Omental fat pad (tissue), 4 donors: ENCODE results near the gene CCDC146. TPM values are rescaled to one million over a fixed set of nuclear protein-coding genes. Genes with fewer than 3 reads are reported as not detected.
"Not testable (repeated sequence)": the region's sequence is repeated elsewhere in the genome, so short reads cannot be mapped to it uniquely, and the experiment has no call there.

Experiments used
- ATAC-seq: fragments of 150-250 bp; one replicate; pipeline ENCODE4 v1.9.1; 2016; ENCODE audit warnings: mild to moderate bottlenecking, moderate library complexity; ENCODE audit not compliant: low FRiP score
- DNase-seq: peaks from one replicate; pipeline ENCODE4 v3.0.0-alpha.2; 2019; ENCODE audit warnings: low spot score
- total RNA-seq, 4 donors: library from RNA; depleted of rRNA; stranded (reverse); fragments of >200 nt; gene quantifications; one replicate each; pipeline ENCODE4 v1.1.0, GENCODE V29; 2016
- TF ChIP-seq, protein P1 (sequence below), 3 donors: fragments of 450-650 bp; IDR thresholded peaks; one replicate each; pipeline ENCODE4 v1.5.1; 2016 to 2017; ENCODE audit warnings: antibody characterized with exemption in 3 of 3, mild to moderate bottlenecking in 3 of 3, moderate library complexity in 2 of 3

Gene CCDC146
- total RNA-seq, 4 donors from 2014 or later = 6.5 to 12.5 (median 7.0) TPM

DNA sequence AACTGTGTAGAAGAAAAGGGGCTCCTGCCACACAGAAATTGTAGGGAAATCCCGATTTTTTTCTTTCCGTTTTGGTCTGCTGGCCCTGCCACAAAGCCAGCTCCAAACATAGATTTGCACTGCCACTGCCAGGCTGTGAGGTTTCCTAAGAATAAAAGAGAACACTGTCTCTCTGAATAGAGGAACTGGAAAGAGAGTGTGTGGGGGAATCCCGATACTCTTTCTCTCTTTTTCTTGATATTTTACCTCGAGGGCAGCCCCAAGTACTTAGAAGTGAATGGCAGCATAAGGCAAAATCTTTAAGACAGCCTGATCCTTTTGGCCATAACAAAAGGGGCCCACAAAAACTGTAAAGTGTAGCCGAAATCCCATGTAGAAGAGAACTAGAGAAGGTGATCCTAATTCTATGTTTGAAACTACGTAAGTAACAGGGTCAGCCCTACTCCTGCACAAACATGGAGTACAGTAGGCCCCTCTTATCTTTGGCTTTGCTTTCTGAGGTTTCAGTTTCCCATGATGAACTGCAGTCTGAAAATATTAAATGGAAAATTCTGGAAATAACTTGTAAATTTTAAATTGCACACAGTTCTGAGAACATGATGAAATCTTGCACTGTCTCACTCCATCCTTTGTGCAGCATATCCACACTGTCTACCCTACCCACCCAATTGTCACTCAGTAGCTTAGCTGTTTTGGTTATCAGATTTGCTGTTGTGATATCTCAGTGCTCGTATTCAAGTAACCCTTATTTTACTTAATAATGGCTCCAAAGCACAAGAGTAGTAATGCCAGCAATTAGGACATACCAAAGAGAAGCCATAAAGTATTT is 6.4 kb downstream of the CCDC146 start:
- not testable (repeated sequence) for DNase-seq, ATAC-seq

DNA sequence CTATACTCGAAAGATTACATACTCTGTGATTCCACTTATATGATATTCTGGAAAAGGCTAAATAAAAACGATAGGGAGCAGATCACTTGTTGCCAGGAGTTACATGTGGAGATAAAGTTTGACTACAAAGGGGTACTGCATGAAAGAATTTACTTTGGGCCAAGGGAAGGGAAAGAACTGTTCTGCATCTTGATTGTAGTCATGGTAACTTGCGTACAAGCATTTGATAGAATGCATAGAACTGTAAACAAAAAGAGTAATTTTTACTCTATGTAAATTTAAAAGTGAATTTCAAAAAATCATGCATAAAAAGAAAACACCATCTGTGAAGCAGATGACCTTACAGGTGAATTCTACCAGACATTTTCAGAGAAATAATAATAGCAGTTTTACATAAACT is 9.4 kb downstream of the CCDC146 start:
- DNase-seq, ATAC-seq: not testable (repeated sequence)

DNA sequence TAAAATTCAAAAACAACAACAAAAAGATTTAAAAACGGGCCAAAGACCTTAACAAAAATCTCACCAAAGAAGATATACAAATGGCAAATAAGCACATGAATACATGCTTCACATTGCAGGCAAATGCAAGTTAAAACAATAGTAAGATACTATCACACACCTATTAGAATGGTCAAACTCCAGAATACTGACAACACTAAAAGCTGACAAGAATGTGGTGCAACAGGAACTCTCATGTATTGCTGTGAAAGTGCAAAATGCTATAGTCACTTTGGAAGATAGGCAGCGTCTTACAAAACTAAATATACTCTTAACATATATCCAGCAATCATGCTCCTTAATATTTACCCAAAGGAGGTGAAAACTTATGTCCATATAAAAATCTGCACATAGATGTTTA is 16.3 kb downstream of the CCDC146 start:
- not testable (repeated sequence) for ATAC-seq, DNase-seq

DNA sequence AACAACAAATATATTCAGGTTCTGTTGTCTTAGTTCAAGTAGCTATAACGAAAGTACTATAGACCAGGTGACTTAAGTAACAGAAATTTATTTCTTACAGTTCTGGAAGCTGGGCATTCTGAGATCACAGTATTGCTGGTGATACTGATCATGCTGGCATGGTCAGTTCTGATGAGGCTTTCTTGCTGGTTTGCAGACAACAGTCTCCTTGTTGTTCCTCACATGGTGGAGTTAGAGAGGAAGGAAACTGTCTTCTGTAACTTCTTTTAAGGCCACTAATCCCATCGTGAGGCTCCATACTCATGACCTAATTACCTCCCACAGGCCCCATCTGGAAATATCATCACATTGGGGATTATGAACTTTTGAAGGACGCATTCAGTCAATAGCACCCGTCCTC is 17.9 kb downstream of the CCDC146 start:
- DNase-seq = not testable (repeated sequence)

DNA sequence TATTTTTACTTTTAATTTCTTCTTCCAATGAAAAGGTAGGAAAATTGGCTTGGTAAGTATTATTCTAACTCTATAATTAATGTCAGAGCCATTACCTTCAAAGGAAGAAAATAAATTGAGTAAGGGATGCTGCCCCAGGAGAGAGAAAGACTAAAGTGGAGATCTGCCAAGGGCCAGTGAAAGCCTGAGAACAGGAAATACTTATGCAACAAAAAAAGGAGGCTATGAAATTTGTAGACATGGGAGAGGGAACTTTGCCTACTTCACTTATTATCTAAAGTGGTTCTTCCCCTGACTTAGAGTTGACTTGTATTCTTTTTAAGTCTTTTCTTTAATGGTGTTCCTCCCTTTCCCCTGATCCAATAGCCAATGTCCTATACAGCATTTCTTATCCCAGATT is 29.8 kb downstream of the CCDC146 start:
- not testable (repeated sequence) for DNase-seq, ATAC-seq

More for the DNA sequence above, 17.9 kb downstream of the CCDC146 start:
- not testable (repeated sequence) for ATAC-seq

DNA sequence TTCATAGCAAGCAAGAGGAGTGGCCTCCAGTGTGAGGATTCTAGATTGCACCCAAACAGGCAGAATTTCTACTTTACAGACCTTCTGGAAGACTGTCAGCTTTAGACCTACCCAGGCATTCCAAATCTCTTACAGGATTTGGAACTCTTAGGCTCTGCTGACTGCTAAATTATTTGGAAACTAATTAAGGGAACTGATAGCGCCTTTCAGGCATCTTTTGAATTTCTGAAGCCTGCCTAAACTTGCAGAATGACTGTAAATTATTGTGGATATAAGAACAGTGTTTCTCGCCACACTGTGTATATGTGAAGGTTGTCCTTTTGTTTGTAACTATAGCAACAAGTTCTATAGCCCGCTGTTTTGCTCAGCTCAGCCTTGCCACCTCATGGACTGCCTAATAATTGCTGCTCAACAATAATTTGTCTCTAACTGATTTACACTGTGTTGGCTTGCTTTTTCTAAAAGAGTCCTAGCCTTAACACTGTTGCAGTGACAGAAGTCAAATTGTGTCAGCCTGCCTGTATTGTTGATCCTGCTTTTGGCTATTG is 32.6 kb downstream of the CCDC146 start:
- not testable (repeated sequence) for DNase-seq, ATAC-seq

DNA sequence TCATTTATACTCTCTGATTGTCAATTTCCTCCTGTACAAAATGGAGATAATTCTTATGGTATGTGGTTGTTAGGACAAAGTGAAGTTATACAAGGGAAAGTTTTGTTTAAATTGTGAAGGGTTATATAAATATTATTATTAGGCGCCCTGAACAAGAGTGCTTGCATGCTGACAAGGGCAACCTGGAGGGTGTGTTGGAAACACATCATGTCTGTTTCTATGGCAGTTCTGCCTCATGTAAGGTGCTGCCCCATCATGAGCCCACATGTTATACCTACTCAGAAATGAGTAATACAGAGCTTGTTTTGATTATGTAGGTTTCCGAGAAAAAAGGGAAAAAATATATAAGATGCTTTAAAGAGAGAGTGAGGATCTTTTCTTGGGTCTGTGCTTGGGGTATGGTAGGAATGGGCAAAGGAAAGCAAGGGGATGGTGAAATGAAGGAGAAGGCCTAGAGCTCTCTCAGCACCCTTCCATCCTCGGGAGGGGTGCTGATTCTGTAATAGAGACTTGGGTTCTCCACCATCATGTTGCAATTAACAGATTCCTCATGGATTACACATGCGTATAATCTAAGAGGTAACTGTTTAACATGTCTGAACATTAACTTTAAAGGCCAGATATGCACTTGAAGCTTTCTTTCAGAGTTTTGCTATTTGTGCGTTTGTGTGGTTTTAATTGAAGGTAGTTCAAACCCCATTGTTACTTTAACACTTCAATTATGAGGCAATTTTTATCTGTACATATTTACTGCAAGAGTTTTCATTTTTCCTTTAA is 33.4 kb downstream of the CCDC146 start:
- ATAC-seq, DNase-seq: not testable (repeated sequence)

DNA sequence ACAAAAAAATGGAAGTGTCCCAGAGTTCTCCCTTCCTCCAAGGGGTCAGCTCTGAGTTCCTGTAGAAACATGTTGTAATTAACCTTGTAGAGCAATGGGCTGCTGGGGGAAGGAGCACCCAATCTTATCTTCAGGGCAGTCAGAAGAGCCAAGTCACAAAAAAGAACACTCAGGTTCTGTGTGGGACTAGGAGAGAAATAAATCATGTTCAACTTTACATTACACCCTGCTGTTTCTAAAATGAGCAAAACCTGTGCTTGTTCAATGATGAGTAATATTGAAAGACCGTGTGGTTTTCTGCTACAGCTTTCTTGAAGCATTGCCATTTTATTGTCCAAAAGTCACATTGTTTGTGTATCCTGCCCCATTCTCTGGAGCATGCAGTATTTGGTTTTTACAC is 34.6 kb downstream of the CCDC146 start:
- peak; percentile 44 for ATAC-seq
- DNase-seq = not testable (repeated sequence)

DNA sequence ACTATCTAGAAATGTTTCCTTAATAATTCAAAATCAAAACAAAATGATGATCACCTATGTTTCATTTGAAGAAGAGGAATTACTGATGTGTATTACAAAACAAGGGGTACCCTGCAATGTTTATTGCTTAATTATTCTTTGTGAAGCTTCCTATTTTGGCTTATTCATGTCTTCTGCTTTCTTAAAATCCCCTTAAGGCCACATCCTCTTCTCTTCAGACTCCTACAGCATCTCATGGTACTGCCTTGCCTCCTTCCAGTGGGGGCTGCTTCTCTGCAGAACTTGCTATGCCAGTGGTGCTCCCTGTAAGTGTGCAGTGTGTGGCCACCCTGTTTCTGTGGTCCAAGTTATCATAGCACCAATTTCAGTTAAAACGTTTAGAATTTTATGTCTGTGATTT is 35.0 kb downstream of the CCDC146 start:
- DNase-seq (no peak), ATAC-seq (no peak)
- TF ChIP-seq, protein P1, sequence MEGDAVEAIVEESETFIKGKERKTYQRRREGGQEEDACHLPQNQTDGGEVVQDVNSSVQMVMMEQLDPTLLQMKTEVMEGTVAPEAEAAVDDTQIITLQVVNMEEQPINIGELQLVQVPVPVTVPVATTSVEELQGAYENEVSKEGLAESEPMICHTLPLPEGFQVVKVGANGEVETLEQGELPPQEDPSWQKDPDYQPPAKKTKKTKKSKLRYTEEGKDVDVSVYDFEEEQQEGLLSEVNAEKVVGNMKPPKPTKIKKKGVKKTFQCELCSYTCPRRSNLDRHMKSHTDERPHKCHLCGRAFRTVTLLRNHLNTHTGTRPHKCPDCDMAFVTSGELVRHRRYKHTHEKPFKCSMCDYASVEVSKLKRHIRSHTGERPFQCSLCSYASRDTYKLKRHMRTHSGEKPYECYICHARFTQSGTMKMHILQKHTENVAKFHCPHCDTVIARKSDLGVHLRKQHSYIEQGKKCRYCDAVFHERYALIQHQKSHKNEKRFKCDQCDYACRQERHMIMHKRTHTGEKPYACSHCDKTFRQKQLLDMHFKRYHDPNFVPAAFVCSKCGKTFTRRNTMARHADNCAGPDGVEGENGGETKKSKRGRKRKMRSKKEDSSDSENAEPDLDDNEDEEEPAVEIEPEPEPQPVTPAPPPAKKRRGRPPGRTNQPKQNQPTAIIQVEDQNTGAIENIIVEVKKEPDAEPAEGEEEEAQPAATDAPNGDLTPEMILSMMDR (IDR thresholded peaks at IDR 0.05) = no peak

DNA sequence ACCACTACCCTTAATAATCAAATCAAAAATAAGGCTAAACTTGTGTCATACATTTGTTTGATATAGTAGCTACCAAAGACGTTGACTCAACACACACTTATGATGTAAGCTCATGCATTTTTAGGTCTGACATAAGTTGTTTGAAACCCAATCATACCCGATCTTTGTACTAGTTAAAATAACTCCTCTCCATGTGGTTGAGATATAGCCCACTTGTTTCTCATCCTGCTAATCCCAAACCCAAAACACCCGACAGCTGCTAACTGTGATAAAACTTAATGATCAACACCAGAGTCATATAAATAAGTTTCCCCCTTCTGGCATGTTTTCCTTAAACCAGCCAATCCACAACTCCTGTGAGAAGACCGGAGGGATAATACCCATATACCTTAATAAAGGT is 48.7 kb downstream of the CCDC146 start:
- not testable (repeated sequence) for ATAC-seq, DNase-seq

DNA sequence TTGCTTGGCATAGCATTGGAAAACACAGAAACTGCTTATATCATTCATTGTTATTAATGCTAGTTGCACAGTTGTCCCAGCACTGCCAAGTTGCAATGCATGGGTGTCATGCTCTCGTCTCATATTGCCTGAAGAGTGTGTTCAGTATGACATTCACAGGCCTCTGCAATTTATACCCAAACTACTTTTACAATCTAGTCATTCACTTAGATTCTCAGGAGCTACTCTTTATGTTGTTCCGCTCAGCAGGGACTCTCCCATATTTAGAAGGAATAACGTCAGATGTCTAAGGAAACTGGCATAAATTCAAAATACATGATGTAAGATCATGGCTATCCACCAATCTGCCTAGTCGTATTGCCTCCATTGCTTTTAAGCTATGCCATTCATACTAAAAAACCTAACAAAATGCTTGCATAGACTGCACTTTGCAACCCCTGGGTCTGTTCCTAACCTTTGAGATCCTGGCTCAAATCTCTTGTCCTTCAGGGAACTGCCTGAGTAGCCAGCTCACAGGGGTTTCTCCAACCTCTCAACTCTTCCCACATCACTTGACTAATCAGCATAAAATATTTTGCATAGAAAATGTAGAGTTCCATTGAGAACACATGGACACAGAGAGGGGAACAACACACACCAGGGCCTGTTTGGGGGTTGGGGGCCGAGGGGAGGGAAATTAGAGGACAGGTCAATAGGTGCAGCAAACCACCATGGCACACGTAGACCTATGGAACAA is 50.2 kb downstream of the CCDC146 start:
- not testable (repeated sequence) for DNase-seq, ATAC-seq

DNA sequence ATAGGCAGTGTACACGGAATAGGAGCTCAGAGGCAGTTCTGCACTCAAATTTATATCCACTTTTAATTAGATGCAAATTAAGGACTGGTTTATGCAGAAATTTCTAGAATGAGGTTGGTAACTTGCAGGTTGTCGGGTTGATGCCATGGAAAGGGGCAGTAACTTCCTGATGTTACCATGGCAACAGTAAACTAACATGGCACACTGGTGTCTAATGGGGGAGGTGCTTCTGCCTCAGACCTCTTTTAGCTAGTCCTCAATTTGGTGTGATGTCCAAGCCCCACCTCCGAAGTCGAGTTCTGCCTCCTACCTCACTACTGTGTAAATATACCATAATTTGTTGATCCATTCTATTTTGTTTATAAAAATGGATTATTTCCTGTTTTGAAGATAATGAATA is 52.0 kb downstream of the CCDC146 start:
- ATAC-seq = not testable (repeated sequence)

DNA sequence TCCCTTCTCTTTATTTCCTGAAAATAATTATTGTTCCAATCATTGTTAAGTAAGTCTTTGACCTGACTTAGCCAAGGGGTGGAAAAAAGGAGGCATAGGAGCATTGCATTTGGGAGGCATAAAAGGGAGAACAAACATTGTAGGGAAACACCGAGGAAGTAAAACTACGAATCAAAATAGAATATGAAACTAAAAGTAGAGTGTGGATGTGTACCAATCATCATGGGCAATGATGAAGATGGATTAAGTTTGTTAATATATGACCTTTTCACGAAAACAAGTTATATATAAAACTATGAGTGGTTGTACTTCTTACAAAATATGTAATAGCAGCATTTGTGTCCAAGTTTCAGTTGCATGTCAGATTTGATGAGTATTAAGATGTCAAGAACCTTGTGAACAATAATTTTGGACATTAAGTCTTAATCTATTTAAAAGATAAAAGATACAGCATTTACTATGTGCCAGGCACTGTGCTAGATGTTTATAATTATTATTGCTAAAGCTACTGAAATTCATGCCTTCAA is 52.9 kb downstream of the CCDC146 start:
- DNase-seq, ATAC-seq: not testable (repeated sequence)

More for the DNA sequence above, 52.0 kb downstream of the CCDC146 start:
- not testable (repeated sequence) for DNase-seq

DNA sequence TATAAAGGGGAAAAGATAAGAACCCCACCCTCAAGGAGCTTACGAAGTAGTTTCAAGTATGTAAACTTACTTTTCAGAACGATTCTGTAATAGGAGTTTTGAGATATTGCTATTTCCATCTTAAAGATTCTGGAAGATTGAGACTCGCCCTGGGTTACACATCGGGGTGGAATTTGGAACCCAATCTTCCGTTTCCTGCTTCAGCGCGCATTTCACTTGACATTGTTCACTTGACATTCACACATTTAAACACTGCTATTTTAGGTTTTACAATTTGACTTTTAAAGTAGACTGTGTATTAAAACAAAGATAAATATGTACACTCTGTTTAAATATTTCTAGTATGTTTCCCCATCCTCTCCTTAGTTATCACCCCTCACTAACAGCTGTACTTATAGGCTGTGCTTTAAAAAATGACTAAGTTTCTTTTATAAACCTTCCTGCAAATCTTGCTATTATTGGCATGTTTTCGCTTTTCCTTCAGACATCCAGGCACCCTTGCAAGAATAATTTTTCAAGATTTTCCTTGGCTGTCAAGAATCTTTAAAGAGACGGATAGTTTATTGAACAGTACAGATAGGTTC is 55.0 kb downstream of the CCDC146 start:
- not testable (repeated sequence) for DNase-seq, ATAC-seq

DNA sequence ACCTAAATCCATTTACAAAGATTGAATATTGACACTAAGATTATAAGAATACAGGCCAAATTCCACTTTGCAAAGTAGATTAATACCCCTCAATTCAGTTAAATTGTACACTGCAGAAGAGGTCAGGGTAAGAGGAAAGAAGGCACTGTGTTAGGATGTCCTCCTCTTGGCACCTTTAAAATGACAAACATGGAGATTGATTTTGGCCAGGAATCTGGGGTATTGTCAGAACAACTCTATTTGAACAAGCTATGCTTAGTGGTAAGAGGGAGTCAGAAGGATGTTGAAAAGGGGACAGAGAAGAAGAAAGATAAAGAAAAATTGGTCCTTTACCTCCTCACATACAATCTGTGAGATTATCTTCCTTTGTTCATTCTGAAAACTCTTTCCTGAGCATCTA is 55.6 kb downstream of the CCDC146 start:
- DNase-seq, ATAC-seq: not testable (repeated sequence)
